ENCODE measurements around the gene CDKN2B-AS1.

The CDKN2B-AS1 gene

GRCh38 chr9:21996858-21997257, 2.3 kb downstream of the CDKN2B-AS1 start:
- H2BK120ac ChIP-seq (ENCODE audit: low read depth, low read length), result no peak overlapping the region
- H3K79me2 ChIP-seq (ENCODE audit: control insufficient read depth, insufficient read depth, low read length), result no peaks in the 10 kb centered on the region
- no peak overlapping the region for H4K8ac ChIP-seq (ENCODE audit: low read depth, low read length)
- DNase-seq, result no peak
- no peak overlapping the region for H3K27ac ChIP-seq (ENCODE audit: low read depth, low read length)
- no peak overlapping the region for H2BK5ac ChIP-seq (ENCODE audit: low read length)
- H3K18ac ChIP-seq (ENCODE audit: low read length), result no peak overlapping the region
- no peak overlapping the region for H4K5ac ChIP-seq (ENCODE audit: low read length)
- no peak overlapping the region for H3K9ac ChIP-seq (ENCODE audit: low read length)
- H3K56ac ChIP-seq (ENCODE audit: low read length), result no peak overlapping the region
- WGBS (ENCODE audit: extremely low coverage, insufficient coverage, low lambda C conversion rate), result no CpG with 5 or more reads among the region's 5 CpGs
- no peaks in the 10 kb centered on the region for H3K79me1 ChIP-seq (ENCODE audit: low read length)
- no peak overlapping the region for H3K4me3 ChIP-seq (ENCODE audit: low read length)
- H3K23ac ChIP-seq (ENCODE audit: low read length), result no peak overlapping the region
- H3K36me3 ChIP-seq (ENCODE audit: control insufficient read depth, insufficient read depth, low read length), result no peaks in the 10 kb centered on the region
- no peak overlapping the region for H2BK15ac ChIP-seq (replicated peaks; ENCODE audit: low read depth)
- H3K4me1 ChIP-seq (ENCODE audit: control insufficient read depth, low read depth, low read length), result no peaks in the 10 kb centered on the region
- H3K4ac ChIP-seq (ENCODE audit: low read depth, low read length), result no peak overlapping the region
- H3K27me3 ChIP-seq (ENCODE audit: insufficient read depth, low read length, poor library complexity), result no peaks in the 10 kb centered on the region
- H2AK5ac ChIP-seq (ENCODE audit: low read length), result no peak overlapping the region
- no peak overlapping the region for H3K4me2 ChIP-seq (ENCODE audit: low read length)

- H2AK5ac ChIP-seq (ENCODE audit: low read length), result no peak overlapping the region
- H3K4me2 ChIP-seq (ENCODE audit: low read length), result no peak overlapping the region
- no peak overlapping the region for H3K18ac ChIP-seq (ENCODE audit: low read length)
- H2BK15ac ChIP-seq (replicated peaks; ENCODE audit: low read depth), result no peak overlapping the region
- H3K23ac ChIP-seq (ENCODE audit: low read length), result no peak overlapping the region
- H3K4ac ChIP-seq (ENCODE audit: low read depth, low read length), result no peak overlapping the region
- DNase-seq, result no peak
- H3K9ac ChIP-seq (ENCODE audit: low read length), result no peak overlapping the region
- no peaks in the 10 kb centered on the region for H3K27me3 ChIP-seq (ENCODE audit: insufficient read depth, low read length, poor library complexity)
- WGBS (ENCODE audit: extremely low coverage, insufficient coverage, low lambda C conversion rate), result no CpG with 5 or more reads among the region's 1 CpG
- H4K5ac ChIP-seq (ENCODE audit: low read length), result no peak overlapping the region
- H2BK5ac ChIP-seq (ENCODE audit: low read length), result no peak overlapping the region
- H3K79me1 ChIP-seq (ENCODE audit: low read length), result no peaks in the 10 kb centered on the region
- no peaks in the 10 kb centered on the region for H3K36me3 ChIP-seq (ENCODE audit: control insufficient read depth, insufficient read depth, low read length)
- H3K56ac ChIP-seq (ENCODE audit: low read length), result no peak overlapping the region
- no peak overlapping the region for H2BK120ac ChIP-seq (ENCODE audit: low read depth, low read length)
- no peaks in the 10 kb centered on the region for H3K4me1 ChIP-seq (ENCODE audit: control insufficient read depth, low read depth, low read length)
- no peak overlapping the region for H3K4me3 ChIP-seq (ENCODE audit: low read length)
- H3K79me2 ChIP-seq (ENCODE audit: control insufficient read depth, insufficient read depth, low read length), result no peaks in the 10 kb centered on the region
- no peak overlapping the region for H4K8ac ChIP-seq (ENCODE audit: low read depth, low read length)
- no peak overlapping the region for H3K27ac ChIP-seq (ENCODE audit: low read depth, low read length)
Measured at GRCh38 chr9:21997480-21997879, 2.9 kb downstream of the CDKN2B-AS1 start.

GRCh38 chr9:21998026-21998425, 3.4 kb downstream of the CDKN2B-AS1 start:
- Histone ChIP-seq H3K9ac (ENCODE audit: low read length) (no peak overlapping the region), H2BK120ac (ENCODE audit: low read depth, low read length) (no peak overlapping the region), H3K56ac (ENCODE audit: low read length) (no peak overlapping the region), H4K8ac (ENCODE audit: low read depth, low read length) (no peak overlapping the region), H2AK5ac (ENCODE audit: low read length) (no peak overlapping the region), H2BK5ac (ENCODE audit: low read length) (no peak overlapping the region), H3K79me2 (ENCODE audit: control insufficient read depth, insufficient read depth, low read length) (no peaks in the 10 kb centered on the region), H3K79me1 (ENCODE audit: low read length) (no peaks in the 10 kb centered on the region), H3K27me3 (ENCODE audit: insufficient read depth, low read length, poor library complexity) (no peaks in the 10 kb centered on the region), H3K27ac (ENCODE audit: low read depth, low read length) (no peak overlapping the region), H3K4ac (ENCODE audit: low read depth, low read length) (no peak overlapping the region), H3K4me1 (ENCODE audit: control insufficient read depth, low read depth, low read length) (no peaks in the 10 kb centered on the region), H3K18ac (ENCODE audit: low read length) (no peak overlapping the region), H4K5ac (ENCODE audit: low read length) (no peak overlapping the region), H2BK15ac (replicated peaks; ENCODE audit: low read depth) (no peak overlapping the region), H3K36me3 (ENCODE audit: control insufficient read depth, insufficient read depth, low read length) (no peaks in the 10 kb centered on the region), H3K23ac (ENCODE audit: low read length) (no peak overlapping the region), H3K4me3 (ENCODE audit: low read length) (no peak overlapping the region), H3K4me2 (ENCODE audit: low read length) (no peak overlapping the region)
- no CpG with 5 or more reads among the region's 2 CpGs for WGBS (ENCODE audit: extremely low coverage, insufficient coverage, low lambda C conversion rate)
- DNase-seq, result no peak

- Histone ChIP-seq H3K4ac (ENCODE audit: low read depth, low read length) (no peak overlapping the region), H3K18ac (ENCODE audit: low read length) (no peak overlapping the region), H4K8ac (ENCODE audit: low read depth, low read length) (no peak overlapping the region), H2BK5ac (ENCODE audit: low read length) (no peak overlapping the region), H2BK120ac (ENCODE audit: low read depth, low read length) (no peak overlapping the region), H3K4me3 (ENCODE audit: low read length) (no peak overlapping the region), H3K36me3 (ENCODE audit: control insufficient read depth, insufficient read depth, low read length) (no peaks in the 10 kb centered on the region), H3K23ac (ENCODE audit: low read length) (no peak overlapping the region), H3K4me2 (ENCODE audit: low read length) (no peak overlapping the region), H3K79me2 (ENCODE audit: control insufficient read depth, insufficient read depth, low read length) (no peaks in the 10 kb centered on the region), H3K4me1 (ENCODE audit: control insufficient read depth, low read depth, low read length) (peaks cover 2% of the 10 kb centered on the region), H4K5ac (ENCODE audit: low read length) (no peak overlapping the region), H3K27me3 (ENCODE audit: insufficient read depth, low read length, poor library complexity) (peaks cover 12% of the 10 kb centered on the region), H2BK15ac (replicated peaks; ENCODE audit: low read depth) (no peak overlapping the region), H3K56ac (ENCODE audit: low read length) (no peak overlapping the region), H2AK5ac (ENCODE audit: low read length) (no peak overlapping the region), H3K27ac (ENCODE audit: low read depth, low read length) (no peak overlapping the region), H3K79me1 (ENCODE audit: low read length) (no peaks in the 10 kb centered on the region), H3K9ac (ENCODE audit: low read length) (no peak overlapping the region)
- no peak for DNase-seq
- WGBS (ENCODE audit: extremely low coverage, insufficient coverage, low lambda C conversion rate), result no CpG with 5 or more reads among the region's 1 CpG
Measured at GRCh38 chr9:22002038-22002437, 7.4 kb downstream of the CDKN2B-AS1 start.

GRCh38 chr9:22005021-22005701, 10.6 kb downstream of the CDKN2B-AS1 start:
- H3K4me3 ChIP-seq (ENCODE audit: low read length), result no peak overlapping the region
- no peak overlapping the region for H3K27ac ChIP-seq (ENCODE audit: low read depth, low read length)
- no peak overlapping the region for H3K4ac ChIP-seq (ENCODE audit: low read depth, low read length)
- H2BK5ac ChIP-seq (ENCODE audit: low read length), result no peak overlapping the region
- no peak overlapping the region for H2BK15ac ChIP-seq (replicated peaks; ENCODE audit: low read depth)
- H4K8ac ChIP-seq (ENCODE audit: low read depth, low read length), result no peak overlapping the region
- H3K18ac ChIP-seq (ENCODE audit: low read length), result no peak overlapping the region
- H3K23ac ChIP-seq (ENCODE audit: low read length), result no peak overlapping the region
- peak; percentile 79 for DNase-seq
- peaks cover 2% of the 10 kb centered on the region for H3K4me1 ChIP-seq (ENCODE audit: control insufficient read depth, low read depth, low read length)
- H3K79me2 ChIP-seq (ENCODE audit: control insufficient read depth, insufficient read depth, low read length), result no peaks in the 10 kb centered on the region
- no peak overlapping the region for H4K5ac ChIP-seq (ENCODE audit: low read length)
- WGBS (ENCODE audit: extremely low coverage, insufficient coverage, low lambda C conversion rate), result no CpG with 5 or more reads among the region's 25 CpGs
- H3K56ac ChIP-seq (ENCODE audit: low read length), result peak overlapping the region; percentile 12
- no peak overlapping the region for H2BK120ac ChIP-seq (ENCODE audit: low read depth, low read length)
- H3K79me1 ChIP-seq (ENCODE audit: low read length), result no peaks in the 10 kb centered on the region
- H3K27me3 ChIP-seq (ENCODE audit: insufficient read depth, low read length, poor library complexity), result peaks cover 12% of the 10 kb centered on the region
- peak overlapping the region; percentile 33 for H3K9ac ChIP-seq (ENCODE audit: low read length)
- no peak overlapping the region for H2AK5ac ChIP-seq (ENCODE audit: low read length)
- H3K36me3 ChIP-seq (ENCODE audit: control insufficient read depth, insufficient read depth, low read length), result no peaks in the 10 kb centered on the region
- peak overlapping the region; percentile 42 for H3K4me2 ChIP-seq (ENCODE audit: low read length)

All from mesendoderm (in vitro differentiated cells).